GM18907 (cell line): Measurements from ENCODE around the gene TLE3.

ENCODE experiments used
- ATAC-seq: cut with Tn5 transposase; IDR thresholded peaks from one replicate; pipeline ENCODE4 v1.9.1; 2021; ENCODE audit warnings: mild to moderate bottlenecking, moderate library complexity; ENCODE audit not compliant: unreplicated experiment

The TLE3 gene

DNA sequence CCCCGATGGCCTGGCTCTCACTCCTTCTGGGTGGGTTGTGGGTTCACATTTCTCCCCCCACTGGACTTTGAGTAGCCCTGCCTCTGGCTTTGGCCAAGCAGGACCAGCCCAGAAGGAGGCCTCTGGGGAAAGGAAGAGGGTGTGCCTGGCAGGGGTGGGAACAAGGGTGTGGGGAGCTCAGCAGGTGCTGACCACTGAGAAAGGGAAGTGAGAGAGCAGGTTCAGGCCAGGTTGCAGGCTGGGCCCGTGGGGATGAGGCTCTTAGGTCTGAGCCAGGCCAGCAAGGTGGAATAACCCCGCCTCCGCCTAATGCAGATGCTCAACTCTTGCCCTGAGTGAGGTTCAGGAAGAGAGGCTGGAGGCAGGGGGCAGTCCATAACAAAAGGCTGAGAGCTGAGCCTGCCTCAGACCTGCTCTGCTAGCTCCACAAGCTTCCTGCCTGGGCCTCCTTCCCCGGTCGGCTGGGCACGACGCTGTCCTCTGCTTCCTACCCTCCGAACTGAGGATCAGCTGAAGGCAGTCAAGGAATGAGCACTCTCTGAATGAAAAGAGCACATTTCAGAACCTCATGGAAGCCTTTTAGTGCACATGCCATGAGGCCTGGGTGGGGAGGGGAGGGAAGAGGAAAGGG is 82.7 kb downstream of the TLE3 start:
- peak; percentile 79 for ATAC-seq

DNA sequence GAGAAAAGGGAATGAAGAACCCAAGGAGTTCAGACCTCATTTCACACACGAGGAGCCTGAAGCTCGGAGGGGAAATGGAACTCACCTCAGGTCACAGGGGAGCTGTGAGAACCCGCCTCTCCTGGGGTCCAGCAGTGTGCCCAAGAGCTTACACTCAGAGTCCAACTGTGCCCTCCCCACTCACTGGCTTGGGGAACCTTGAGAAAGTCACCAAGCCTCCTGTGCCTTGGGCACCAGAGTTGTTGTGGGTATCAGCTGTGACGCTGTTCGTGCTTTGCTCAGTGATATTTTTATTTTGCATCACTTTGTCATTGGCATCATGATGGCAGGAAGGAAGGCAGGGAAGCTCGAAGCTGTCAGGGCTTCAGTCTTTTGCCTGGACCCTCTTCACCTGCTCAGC is 83.4 kb downstream of the TLE3 start:
- no peak for ATAC-seq

DNA sequence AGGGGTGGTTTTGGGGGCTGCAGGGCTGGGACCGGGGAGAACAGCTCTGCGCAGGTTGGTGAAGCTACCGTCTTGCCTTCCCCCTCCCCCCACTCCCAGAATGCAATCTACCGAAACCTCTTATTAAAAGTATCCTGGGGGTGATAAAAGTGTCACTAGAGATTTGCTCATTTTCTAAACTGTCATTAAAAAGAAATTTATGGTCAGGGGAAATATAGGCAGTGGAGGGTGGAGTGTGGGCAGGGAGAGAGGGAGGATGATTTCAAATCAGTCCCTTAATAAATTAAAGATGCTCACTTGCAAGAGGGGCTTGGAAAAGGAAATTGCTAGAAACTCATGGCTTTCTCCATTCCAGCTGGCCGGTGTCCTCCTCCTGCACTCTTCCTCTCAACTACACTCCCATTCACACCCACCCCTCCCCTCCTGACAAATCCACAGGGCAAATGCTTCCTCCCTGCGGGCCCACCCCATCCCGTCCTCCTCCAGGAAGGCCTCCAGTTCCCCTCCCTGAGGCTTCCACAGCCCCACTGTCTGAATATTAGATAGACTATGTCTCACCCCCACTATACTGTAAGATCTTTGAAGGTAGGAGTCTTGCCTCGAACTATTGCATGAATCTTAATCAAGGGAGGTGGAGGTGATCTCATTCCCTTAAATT is 83.9 kb downstream of the TLE3 start:
- no peak for ATAC-seq

DNA sequence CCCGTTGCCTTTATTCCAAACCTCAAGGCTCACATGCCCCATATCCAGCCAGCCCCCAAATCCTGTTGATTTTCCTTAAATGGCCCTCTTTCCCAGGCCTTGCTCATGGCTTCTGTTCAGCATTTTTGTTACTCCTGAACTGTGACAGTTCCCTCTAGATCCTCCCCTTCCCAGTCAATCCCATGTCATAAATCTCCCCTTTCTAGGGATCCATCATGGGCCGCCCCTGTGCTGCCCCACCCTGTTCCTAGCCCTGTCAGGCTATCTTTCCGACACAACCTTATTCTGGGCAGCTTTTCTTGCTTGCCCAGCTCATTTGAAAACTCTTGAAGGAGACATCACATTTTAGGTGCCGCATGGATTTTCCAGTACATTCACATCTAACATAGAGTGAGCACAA is 84.8 kb downstream of the TLE3 start:
- ATAC-seq: no peak

DNA sequence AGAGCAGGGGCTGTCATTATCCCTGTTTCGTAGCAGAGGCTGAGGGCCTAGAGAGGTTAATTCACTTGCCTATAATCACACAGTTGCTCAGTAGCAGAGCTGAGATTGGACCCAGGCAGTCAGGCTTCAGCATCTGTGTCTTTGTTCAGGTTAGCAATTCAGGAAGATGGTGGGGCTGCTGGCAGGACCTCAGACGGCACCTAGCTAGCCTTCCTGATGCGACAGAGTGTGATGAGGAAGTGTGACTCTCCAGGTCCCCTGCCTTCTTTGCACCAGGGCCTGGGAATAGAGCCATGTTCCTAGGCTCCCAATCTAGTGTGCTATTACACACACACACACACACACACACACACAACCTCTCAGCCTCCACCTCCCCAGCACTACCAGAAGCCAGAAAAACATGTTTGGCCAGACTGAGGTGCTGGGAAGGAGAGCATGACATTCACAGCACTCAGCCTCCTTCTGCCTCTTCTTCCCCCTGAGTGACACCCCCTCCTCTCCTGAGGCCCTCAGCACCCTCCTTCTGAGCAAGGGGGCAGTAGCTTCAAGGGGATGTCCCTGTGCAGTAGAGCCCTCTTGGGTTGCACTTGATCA is 88.9 kb downstream of the TLE3 start:
- no peak for ATAC-seq

DNA sequence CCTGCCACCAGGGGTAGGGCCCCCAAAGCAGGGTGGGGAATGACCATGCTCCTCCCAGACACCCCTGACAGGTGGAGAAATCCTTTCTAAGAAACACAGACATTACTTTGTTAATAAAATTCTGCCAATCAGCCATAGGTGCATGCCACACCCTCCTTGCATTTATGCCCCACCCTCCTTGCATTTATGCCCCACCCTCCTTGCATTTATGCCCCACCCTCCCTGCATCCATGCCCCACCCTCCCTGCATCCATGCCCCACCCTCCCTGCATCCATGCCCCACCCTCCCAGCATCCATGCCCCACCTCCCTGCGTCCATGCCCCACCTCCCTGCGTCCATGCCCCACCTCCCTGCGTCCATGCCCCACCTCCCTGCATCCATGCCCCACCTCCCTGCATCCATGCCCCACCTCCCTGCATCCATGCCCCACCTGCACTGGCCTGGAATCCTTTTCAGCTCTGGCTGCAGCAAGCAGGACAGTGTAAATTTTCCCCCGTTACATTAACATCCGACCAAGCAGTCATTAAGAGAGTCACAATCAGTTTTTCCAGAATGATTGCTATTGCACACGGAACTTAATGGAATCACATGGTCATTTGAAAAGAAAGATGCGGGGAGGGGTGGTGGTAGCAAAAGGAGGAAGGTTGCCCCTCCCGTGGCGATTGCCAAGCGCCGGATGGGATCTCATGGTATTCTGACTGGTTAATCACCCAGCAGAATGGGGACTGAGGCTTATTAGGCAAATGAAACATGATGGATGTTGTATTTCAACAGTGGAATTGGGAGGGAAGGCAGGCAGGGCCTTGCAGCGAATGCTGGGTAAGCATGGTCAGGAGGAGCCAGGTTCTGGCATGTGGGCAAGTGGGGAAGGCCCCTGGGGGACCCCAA is 91.2 kb downstream of the TLE3 start:
- no peak for ATAC-seq

DNA sequence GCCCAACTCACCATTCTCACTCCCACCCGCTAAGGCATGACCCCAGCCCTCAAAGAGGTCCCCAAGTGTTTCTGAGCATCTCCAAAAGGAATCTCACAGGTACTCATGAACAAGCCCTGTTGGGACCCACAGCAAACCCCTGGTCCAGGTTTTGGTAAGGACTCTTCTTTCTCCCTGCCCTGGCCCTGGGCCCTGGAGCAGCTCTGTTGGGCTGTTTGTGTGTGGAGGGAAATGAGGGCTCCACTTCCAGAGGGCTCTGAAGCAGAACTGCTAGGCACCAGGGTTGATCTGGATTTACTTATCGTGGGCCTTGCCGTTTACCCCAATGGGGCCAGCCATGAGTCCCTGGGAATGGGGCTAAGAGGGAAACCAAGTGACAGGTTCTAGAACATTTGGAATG is 92.9 kb downstream of the TLE3 start:
- ATAC-seq: no peak

DNA sequence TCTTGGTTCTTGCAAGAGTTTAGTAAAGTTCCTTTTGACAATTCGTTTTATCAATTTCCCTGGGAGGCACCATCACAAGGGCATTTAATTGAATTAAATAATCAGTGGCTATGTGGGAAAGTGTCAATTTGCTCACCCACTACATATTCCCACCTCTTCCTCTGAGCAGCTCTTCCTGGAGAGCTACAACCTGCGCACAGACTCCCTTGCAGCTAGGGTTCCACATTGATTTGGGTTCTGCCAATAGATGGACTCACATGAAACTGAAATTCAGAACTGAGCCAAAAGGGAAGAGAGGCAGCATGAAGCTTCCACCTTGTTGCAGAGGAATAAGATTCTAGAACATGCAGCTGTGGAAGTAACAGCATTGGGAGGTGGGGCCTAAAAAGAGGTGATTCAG is 94.8 kb downstream of the TLE3 start:
- ATAC-seq: no peak

DNA sequence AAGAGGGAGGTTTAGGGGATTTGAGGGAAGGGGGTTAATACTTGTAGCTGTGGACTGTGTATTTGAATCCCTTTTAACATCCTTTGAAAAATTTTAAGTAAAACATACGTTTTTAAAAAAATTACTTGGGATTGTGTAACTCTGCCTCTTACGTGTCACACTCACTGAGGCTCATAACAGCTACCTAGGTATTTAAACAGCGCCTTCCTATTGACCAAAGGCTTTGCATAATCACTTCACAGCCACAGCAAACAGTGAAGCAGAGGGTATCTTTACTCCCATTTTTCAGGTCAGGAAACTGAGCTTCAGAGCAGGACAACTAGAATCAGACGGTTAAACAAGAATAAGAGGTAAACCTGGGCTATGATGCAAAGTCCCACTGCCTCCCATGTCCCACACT is 95.9 kb downstream of the TLE3 start:
- no peak for ATAC-seq

DNA sequence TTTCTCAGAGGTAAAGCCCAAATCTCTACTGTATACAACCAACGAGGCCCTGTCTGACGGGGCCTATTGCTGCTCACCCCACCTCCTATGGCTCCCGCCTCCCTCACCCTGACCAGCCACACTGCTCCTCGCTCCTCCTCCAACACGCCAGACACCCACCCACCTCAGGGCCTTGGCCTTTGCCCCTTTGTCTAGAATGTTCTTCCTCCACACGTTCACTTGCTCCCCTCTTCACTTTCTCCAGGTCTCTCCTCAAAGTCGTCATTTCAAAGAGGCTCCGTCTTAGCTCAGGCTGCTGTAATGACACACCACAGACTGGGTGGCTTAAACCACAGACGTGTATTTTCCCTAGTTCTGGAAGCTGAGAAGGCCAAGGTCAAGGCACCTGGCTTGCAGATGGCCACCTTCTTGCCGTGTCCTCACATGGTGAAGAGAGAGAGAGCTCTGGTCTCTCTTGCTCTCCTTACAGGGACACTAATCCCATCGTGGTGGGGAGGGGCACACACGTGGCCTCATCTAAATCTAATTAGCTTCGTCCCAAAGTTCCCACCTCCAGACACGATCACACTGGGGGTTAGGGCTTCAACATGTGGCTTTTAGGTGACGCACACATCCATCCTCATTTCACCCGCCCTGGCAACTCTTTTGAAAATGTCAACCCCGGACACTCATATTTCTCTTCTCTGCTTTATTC is 98.2 kb downstream of the TLE3 start:
- no peak for ATAC-seq

DNA sequence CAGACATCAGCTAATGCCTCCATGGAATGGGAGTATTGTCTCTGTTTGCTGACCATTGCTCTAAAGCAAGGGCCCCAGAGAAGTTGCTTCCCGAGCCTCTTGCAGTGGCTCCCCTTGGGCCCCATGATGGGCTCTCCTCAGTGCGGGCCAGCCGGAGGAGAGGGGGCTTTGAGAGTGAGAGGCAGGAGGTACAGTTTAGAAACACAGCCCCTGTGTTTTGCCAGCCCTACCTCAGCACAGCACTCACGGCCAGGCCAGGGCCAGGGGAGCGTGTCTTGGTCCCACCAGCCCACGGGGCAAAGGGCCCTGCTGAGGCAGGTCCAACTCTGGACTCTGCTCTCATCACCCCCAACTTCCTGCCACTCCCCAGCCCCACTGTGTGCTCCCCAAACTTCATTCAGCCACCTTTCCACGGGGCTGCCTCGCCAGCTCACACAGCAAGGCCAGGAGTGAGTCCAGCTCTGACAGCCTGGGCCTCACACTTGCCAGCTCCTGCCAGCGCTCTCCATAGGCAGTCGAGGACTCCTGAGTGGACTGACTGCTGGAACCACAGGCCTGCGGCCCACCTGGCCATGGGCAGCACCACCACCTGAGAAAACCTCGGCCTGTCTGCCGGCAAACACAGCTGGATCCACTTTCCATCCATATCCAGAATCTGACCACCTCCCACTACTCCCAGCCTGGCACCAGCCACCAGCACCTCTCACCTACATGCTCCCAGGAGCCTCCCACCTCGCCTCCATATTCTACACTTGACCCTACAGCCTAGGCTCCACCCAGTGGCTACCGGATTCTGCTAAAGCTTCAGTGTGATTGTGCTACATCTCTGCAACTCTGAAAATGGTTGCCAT is 99.0 kb downstream of the TLE3 start:
- no peak for ATAC-seq

DNA sequence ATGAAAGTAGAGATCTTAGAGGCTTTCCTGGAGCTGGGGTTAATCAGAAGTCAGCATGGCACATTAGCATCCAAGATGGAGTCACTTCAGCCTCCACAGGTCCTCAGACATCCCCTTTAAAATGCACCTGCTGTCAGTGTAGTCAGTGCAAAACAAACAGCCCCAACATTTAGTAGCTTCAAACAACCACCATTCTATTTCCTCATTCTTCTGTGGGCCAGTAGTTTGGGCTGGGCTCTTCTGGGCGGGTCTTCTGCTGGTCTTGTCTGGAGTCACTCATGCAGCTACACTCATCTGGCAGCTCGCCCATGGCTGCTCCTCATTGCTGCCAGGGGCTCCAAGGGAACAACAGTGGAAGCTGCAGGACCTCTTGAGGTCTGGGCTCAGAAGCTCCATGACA is 99.9 kb downstream of the TLE3 start:
- no peak for ATAC-seq
